HepG2 (cell line): ENCODE data around the gene IPCEF1. TPM values are rescaled to one million over a fixed set of nuclear protein-coding genes. Genes with fewer than 3 reads are reported as not detected.

Experiments used
- ATAC-seq: fragments of 200-7000 bp; cut with Tn5 transposase; 3 replicates; pipeline ENCODE4 v1.9.1; 2020; ENCODE audit warnings: mild to moderate bottlenecking, moderate library complexity
- BruUV-seq: library from RNA; stranded (reverse); fragments of 400-500 nt; replicated peaks from 2 replicates; lab custom pipeline; 2021; lab: Mats Ljungman, UMichigan
- CTCF ChIA-PET: fragments of 300-600 bp; formaldehyde crosslinking; extraction: SDS; loops from one replicate; lab custom pipeline; 2021; ENCODE audit warnings: low total read pairs, inconsistent platforms, low intra/inter-chr PET ratio; lab: Yijun Ruan, JAX
- POLR2A ChIA-PET: fragments of 350-600 bp; sonication (Branson Sonifier 250); formaldehyde crosslinking; loops from one replicate; lab custom pipeline; 2020; ENCODE audit warnings: antibody characterized with exemption, inconsistent platforms; lab: Yijun Ruan, JAX
- DNase-seq: peaks from one replicate; pipeline ENCODE4 v3.0.0-alpha.2; 2015; ENCODE audit warnings: low spot score
- FAIRE-seq: peaks from 3 replicates; lab custom pipeline; 2011; peaks lifted over from hg19 to GRCh38; lab: Jason Lieb, UNC
- H2AFZ ChIP-seq: one replicate; pipeline ENCODE4 v1.6.1; 2011; ENCODE audit warnings: low read length, inconsistent platforms
- H3K27ac ChIP-seq: fragments of 300-600 bp; 3 replicates; pipeline ENCODE4 v1.8.0; 2011; ENCODE audit warnings: mixed run types, mild to moderate bottlenecking, mixed read lengths, low read length, inconsistent platforms; ENCODE audit not compliant: insufficient read depth; ENCODE audit errors: extremely low read length
- H3K27me3 ChIP-seq, 2 experiments: fragments of 200-600 bp in 1 of 2; 2 replicates in 1 of 2; 3 replicates in 1 of 2; pipeline versions ENCODE4 v1.6.0 to v1.8.0; 2011; ENCODE audit warnings: low read length in 2 of 2, mild to moderate bottlenecking in 2 of 2, moderate library complexity in 2 of 2, inconsistent platforms in 1 of 2; ENCODE audit not compliant: insufficient read depth in 2 of 2, control insufficient read depth in 1 of 2
- H3K36me3 ChIP-seq, 2 experiments: fragments of 200-600 bp in 1 of 2; replicated peaks in 1 of 2; 2 replicates in 1 of 2; 3 replicates in 1 of 2; pipeline versions ENCODE4 v1.5.1 to v1.8.0; 2011; ENCODE audit warnings: low read length in 2 of 2, inconsistent platforms in 1 of 2; ENCODE audit not compliant: insufficient read depth in 2 of 2, control insufficient read depth in 1 of 2
- H3K4me1 ChIP-seq: 2 replicates; pipeline ENCODE4 v1.5.1; 2012; ENCODE audit warnings: low read length, inconsistent platforms; ENCODE audit not compliant: insufficient read depth
- H3K4me2 ChIP-seq: 2 replicates; pipeline ENCODE4 v1.6.0; 2011; ENCODE audit warnings: low read depth, low read length, inconsistent platforms
- H3K4me3 ChIP-seq, 3 experiments: fragments of 200-600 bp in 1 of 3; sonication (generic), shearing (Covaris generic) in 1 of 3; replicated peaks in 1 of 3; 2 replicates each; pipeline ENCODE4 v1.5.1; 2011 to 2016; ENCODE audit warnings: low read length in 3 of 3, inconsistent platforms in 2 of 3, low read depth in 2 of 3, mild to moderate bottlenecking in 2 of 3, control low read depth in 1 of 3, mixed read lengths in 1 of 3; ENCODE audit not compliant: insufficient read depth in 1 of 3
- H3K79me2 ChIP-seq: one replicate; pipeline ENCODE4 v1.6.1; 2011; ENCODE audit warnings: low read length, inconsistent platforms; ENCODE audit not compliant: insufficient read depth
- H3K9ac ChIP-seq: 2 replicates; pipeline ENCODE4 v1.6.0; 2011; ENCODE audit warnings: mild to moderate bottlenecking, low read depth, low read length, inconsistent platforms; ENCODE audit not compliant: insufficient read depth
- H3K9me3 ChIP-seq: 2 replicates; pipeline ENCODE4 v1.5.1; 2012; ENCODE audit warnings: mild to moderate bottlenecking, low read length
- H4K20me1 ChIP-seq: 2 replicates; pipeline ENCODE4 v1.6.0; 2011; ENCODE audit warnings: inconsistent platforms, mild to moderate bottlenecking, low read length, moderate library complexity; ENCODE audit not compliant: insufficient read depth
- E2F1 ChIP-seq: sonication (generic); formaldehyde crosslinking; IDR thresholded peaks from 2 replicates; pipeline ENCODE4 v1.5.0; 2020; ENCODE audit warnings: missing genetic modification reagents
- THAP9 ChIP-seq: sonication (generic); formaldehyde crosslinking; IDR thresholded peaks from 2 replicates; pipeline ENCODE4; 2020; ENCODE audit warnings: missing genetic modification reagents, mild to moderate bottlenecking, borderline replicate concordance
- YEATS4 ChIP-seq: sonication (generic); formaldehyde crosslinking; IDR thresholded peaks from 2 replicates; pipeline ENCODE4 v1.4.0; 2020; ENCODE audit warnings: missing genetic modification reagents, borderline replicate concordance
- ZNF329 ChIP-seq: sonication (generic); formaldehyde crosslinking; IDR thresholded peaks from 2 replicates; pipeline ENCODE4 v1.9.0; 2021; ENCODE audit warnings: low read depth, mild to moderate bottlenecking, missing genetic modification reagents
- WGBS: methylation state at CpG from one replicate; pipeline ENCODE4 v1.1.6; 2017; ENCODE audit warnings: low lambda C conversion rate; 5-methylcytosine and 5-hydroxymethylcytosine counted together
- in situ Hi-C: cut with HindIII; loops from 2 replicates; pipeline ENCODE4 v1.10.0; 2017; ENCODE audit warnings: low pct_unique_long_range_greater_than_20kb; ENCODE audit not compliant: extremely low pct_ligation_motif_present
- intact Hi-C: fragments of 100-400 bp; cut with micrococcal nuclease; formaldehyde crosslinking; loops from one replicate; pipeline ENCODE4 v1.10.0; 2022; ENCODE audit not compliant: unreplicated experiment
- polyA plus RNA-seq, 8 experiments: library from polyadenylated mRNA; depleted of rRNA in 3 of 8; stranded (reverse) in 7 of 8; unstranded in 1 of 8; fragments of >200 nt; fragmentation: Illumina TruSeq in 4 of 8; extraction: Trizol in 4 of 8; gene quantifications; 2 replicates each; pipeline versions ENCODE4 v1.2.1 to v1.2.3, GENCODE V29; 2011 to 2016; ENCODE audit warnings: low read depth in 4 of 8, missing spikeins in 1 of 8, mixed read lengths in 1 of 8; ENCODE audit not compliant: insufficient read depth in 1 of 8
- total RNA-seq, 5 experiments: library from RNA; depleted of rRNA; stranded (reverse); fragments of >200 nt; fragmentation: Illumina TruSeq; extraction: Trizol; gene quantifications; 2 replicates each; pipeline ENCODE4 v1.2.3, GENCODE V29; 2016; ENCODE audit warnings: low read depth in 1 of 5

The IPCEF1 gene
- total and polyA plus RNA-seq, 2 of the 13 experiments (the other 11 are each of a cell fraction or from before 2014, with no cell fraction given) = 0.03 TPM; not detected in 1

- FAIRE-seq (no peak), ATAC-seq (no peak), DNase-seq (no peak)
- no peak overlapping the region for H3K4me2 ChIP-seq
- ChIA-PET CTCF (no interaction called here), POLR2A (no interaction called here)
- no peaks in the 10 kb centered on the region for H3K4me1 ChIP-seq
- no TSS peak for BruUV-seq
- no peaks in the 10 kb centered on the region for H3K36me3 ChIP-seq
- no peak overlapping the region for H3K4me3 ChIP-seq
- TF ChIP-seq THAP9 (CRISPR knock-in tag) = no peak
- TF ChIP-seq YEATS4 = no peak
- no peak for TF ChIP-seq ZNF329 (CRISPR knock-in tag)
- no peak for TF ChIP-seq E2F1 (CRISPR knock-in tag)
- H3K79me2 ChIP-seq = no peaks in the 10 kb centered on the region
- no peak overlapping the region for H3K9ac ChIP-seq
- H2AFZ ChIP-seq = no peak overlapping the region
- no peaks in the 10 kb centered on the region for H4K20me1 ChIP-seq
- H3K9me3 ChIP-seq = no peaks in the 10 kb centered on the region
- intact Hi-C loops = no loop called here
- in situ Hi-C loops = no loop called here
- no peak overlapping the region for H3K27ac ChIP-seq
- peaks cover 0 to 4% of the 10 kb centered on the region in 2 experiments; a peak in 2 of 5 replicates for H3K27me3 ChIP-seq
- 11% methylated on average over 2 of the region's 2 CpGs for WGBS
Measured at GRCh38 chr6:154206141-154206540, 150.5 kb downstream of the IPCEF1 start.
